ENCODE measurements around the gene TLR2. TPM values are rescaled to one million over a fixed set of nuclear protein-coding genes. Genes with fewer than 3 reads are reported as not detected.

TLR2 gene
- total RNA-seq = 1 to 10 TPM; 1.1 to 1.3 TPM

- Mint-ChIP-seq H3K27ac (no peak within 1 kb of the TSS), H3K9me3 (peaks cover 14% of the 10 kb centered on the region), H3K27me3 (peaks cover 38% of the 10 kb centered on the region), H3K4me3 (peak within 1 kb of the TSS; percentile 61), H3K36me3 (ENCODE audit: low read depth) (peaks cover 17% of the 10 kb centered on the region), H3K4me1 (peaks cover 13% of the 10 kb centered on the region)
- CTCF ChIA-PET = interaction anchor here (0.6 to 2.7 kb wide), 3 partner anchors 49 to 65 kb away, joined by 3 to 11 read pairs (median 4); no protein-coding TSS in a partner anchor
- POLR2A ChIA-PET = interaction anchor here (1.3 kb wide), 1 partner anchor 26 kb away, joined by 4 read pairs; no protein-coding TSS in a partner anchor
- peak; percentile 55 for DNase-seq
Measured at GRCh38 chr4:153684182-153684970, at the start of gene TLR2. Gene TLR2 (plus strand): TSS chr4:153684280. CDS start chr4:153702908, 18,628 bp downstream.

GRCh38 chr4:153634738-153635353 lies 49.2 kb upstream of the TLR2 start:
- H3K4me1 Mint-ChIP-seq = no peaks in the 10 kb centered on the region
- no peaks in the 10 kb centered on the region for H3K27me3 Mint-ChIP-seq
- no peak overlapping the region for H3K27ac Mint-ChIP-seq
- no peaks in the 10 kb centered on the region for H3K9me3 Mint-ChIP-seq
- CTCF ChIA-PET = interaction anchor here (0.8 to 4.2 kb wide), 7 partner anchors 9 to 291 kb away, joined by 3 to 19 read pairs (median 4); partner anchors contain the start of gene MND1
- no peak overlapping the region for H3K4me3 Mint-ChIP-seq
- H3K36me3 Mint-ChIP-seq (ENCODE audit: low read depth) = peaks cover 49% of the 10 kb centered on the region
- POLR2A ChIA-PET = interaction anchor here (1.3 kb wide), 1 partner anchor 9 kb away, joined by 3 read pairs; no protein-coding TSS in a partner anchor
- DNase-seq = no peak

- Mint-ChIP-seq H3K4me3 (no peak overlapping the region), H3K36me3 (ENCODE audit: low read depth) (peaks cover 39% of the 10 kb centered on the region), H3K27me3 (no peaks in the 10 kb centered on the region), H3K27ac (no peak overlapping the region), H3K4me1 (no peaks in the 10 kb centered on the region), H3K9me3 (no peaks in the 10 kb centered on the region)
- no peak for DNase-seq
- POLR2A ChIA-PET = no interaction called here
- CTCF ChIA-PET = interaction anchor here (0.8 to 4.2 kb wide), 2 partner anchors 9 to 115 kb away, joined by 3 to 19 read pairs; no protein-coding TSS in a partner anchor
Measured at GRCh38 chr4:153635846-153636245, 48.2 kb upstream of the TLR2 start.

GRCh38 chr4:153637201-153637600 lies 46.9 kb upstream of the TLR2 start:
- no peak for DNase-seq
- H3K4me1 Mint-ChIP-seq = no peaks in the 10 kb centered on the region
- no peak overlapping the region for H3K27ac Mint-ChIP-seq
- H3K9me3 Mint-ChIP-seq = no peaks in the 10 kb centered on the region
- H3K27me3 Mint-ChIP-seq = no peaks in the 10 kb centered on the region
- POLR2A ChIA-PET = no interaction called here
- H3K4me3 Mint-ChIP-seq = no peak overlapping the region
- peaks cover 36% of the 10 kb centered on the region for H3K36me3 Mint-ChIP-seq (ENCODE audit: low read depth)
- CTCF ChIA-PET = no interaction called here

GRCh38 chr4:153638011-153638410 lies 46.1 kb upstream of the TLR2 start:
- DNase-seq = no peak
- Mint-ChIP-seq H3K4me3 (no peak overlapping the region), H3K27ac (no peak overlapping the region), H3K36me3 (ENCODE audit: low read depth) (peaks cover 30% of the 10 kb centered on the region), H3K9me3 (no peaks in the 10 kb centered on the region), H3K27me3 (no peaks in the 10 kb centered on the region), H3K4me1 (no peaks in the 10 kb centered on the region)
- ChIA-PET CTCF (no interaction called here), POLR2A (no interaction called here)

GRCh38 chr4:153638999-153639398 lies 45.1 kb upstream of the TLR2 start:
- Mint-ChIP-seq H3K4me1 (peaks cover 4% of the 10 kb centered on the region), H3K9me3 (no peaks in the 10 kb centered on the region), H3K27ac (no peak overlapping the region), H3K27me3 (no peaks in the 10 kb centered on the region), H3K36me3 (ENCODE audit: low read depth) (peaks cover 25% of the 10 kb centered on the region), H3K4me3 (no peak overlapping the region)
- ChIA-PET POLR2A (no interaction called here), CTCF (interaction anchor here (1.1 to 1.3 kb wide), 2 partner anchors 9 to 258 kb away, joined by 3 read pairs; no protein-coding TSS in a partner anchor)
- DNase-seq = no peak

- ChIA-PET POLR2A (no interaction called here), CTCF (interaction anchor here (0.6 to 1.5 kb wide), 4 partner anchors 7 to 557 kb away, joined by 3 to 5 read pairs (median 3); no protein-coding TSS in a partner anchor)
- no peak for DNase-seq
- Mint-ChIP-seq H3K27ac (no peak overlapping the region), H3K4me3 (no peak overlapping the region), H3K36me3 (ENCODE audit: low read depth) (peaks cover 16% of the 10 kb centered on the region), H3K4me1 (peaks cover 4% of the 10 kb centered on the region), H3K27me3 (no peaks in the 10 kb centered on the region), H3K9me3 (peaks cover under 1% of the 10 kb centered on the region)
Measured at GRCh38 chr4:153639833-153640802, 44.0 kb upstream of the TLR2 start.

- ChIA-PET POLR2A (no interaction called here), CTCF (interaction anchor here (0.6 to 4.5 kb wide), 2 partner anchors 9 to 297 kb away, joined by 3 to 64 read pairs; partner anchors contain the start of gene MND1)
- Mint-ChIP-seq H3K4me1 (peaks cover 4% of the 10 kb centered on the region), H3K27me3 (no peaks in the 10 kb centered on the region), H3K27ac (no peak overlapping the region), H3K9me3 (peaks cover 3% of the 10 kb centered on the region), H3K36me3 (ENCODE audit: low read depth) (peaks cover 3% of the 10 kb centered on the region), H3K4me3 (no peak overlapping the region)
- no peak for DNase-seq
Measured at GRCh38 chr4:153641532-153641931, 42.5 kb upstream of the TLR2 start.

- peaks cover 3% of the 10 kb centered on the region for H3K9me3 Mint-ChIP-seq
- ChIA-PET POLR2A (interaction anchor here (0.9 to 2.7 kb wide), 6 partner anchors 10 to 298 kb away, joined by 3 to 11 read pairs (median 4); partner anchors contain the start of genes MND1 and TMEM131L), CTCF (interaction anchor here (0.7 to 4.5 kb wide), 38 partner anchors 9 to 560 kb away, joined by 3 to 64 read pairs (median 4); partner anchors contain the start of gene MND1)
- H3K27me3 Mint-ChIP-seq = no peaks in the 10 kb centered on the region
- DNase-seq = no peak
- no peak overlapping the region for H3K4me3 Mint-ChIP-seq
- H3K27ac Mint-ChIP-seq = no peak overlapping the region
- H3K4me1 Mint-ChIP-seq = peaks cover 9% of the 10 kb centered on the region
- H3K36me3 Mint-ChIP-seq (ENCODE audit: low read depth) = no peaks in the 10 kb centered on the region
Measured at GRCh38 chr4:153643406-153644383, 40.4 kb upstream of the TLR2 start.

- H3K9me3 Mint-ChIP-seq = peaks cover 3% of the 10 kb centered on the region
- H3K27me3 Mint-ChIP-seq = no peaks in the 10 kb centered on the region
- peak; percentile 30 for DNase-seq
- H3K4me1 Mint-ChIP-seq = peaks cover 14% of the 10 kb centered on the region
- POLR2A ChIA-PET = interaction anchor here (2.7 kb wide), 1 partner anchor 300 kb away, joined by 11 read pairs; the partner anchor contains the start of gene MND1
- CTCF ChIA-PET = interaction anchor here (0.6 to 4.5 kb wide), 9 partner anchors 10 to 676 kb away, joined by 3 to 64 read pairs (median 4); partner anchors contain the start of gene MND1
- no peak overlapping the region for H3K27ac Mint-ChIP-seq
- no peak overlapping the region for H3K4me3 Mint-ChIP-seq
- no peaks in the 10 kb centered on the region for H3K36me3 Mint-ChIP-seq (ENCODE audit: low read depth)
Measured at GRCh38 chr4:153645183-153645582, 38.9 kb upstream of the TLR2 start.

GRCh38 chr4:153646261-153646660 lies 37.8 kb upstream of the TLR2 start:
- Mint-ChIP-seq H3K36me3 (ENCODE audit: low read depth) (no peaks in the 10 kb centered on the region), H3K27ac (no peak overlapping the region), H3K4me3 (no peak overlapping the region), H3K27me3 (no peaks in the 10 kb centered on the region), H3K4me1 (peaks cover 19% of the 10 kb centered on the region), H3K9me3 (peaks cover 3% of the 10 kb centered on the region)
- no peak for DNase-seq
- ChIA-PET POLR2A (no interaction called here), CTCF (interaction anchor here (0.7 to 3.5 kb wide), 3 partner anchors 46 to 300 kb away, joined by 3 to 20 read pairs (median 3); no protein-coding TSS in a partner anchor)
